DLD1 (cell line): ENCODE results near the gene SETBP1.
"Not testable (repeated sequence)": the region's sequence is repeated elsewhere in the genome, so short reads cannot be mapped to it uniquely, and the experiment has no call there.

Experiments
- in situ Hi-C: cut with HindIII; loops from 2 replicates; pipeline ENCODE4 v1.10.0; 2017; ENCODE audit warnings: low sequenced_read_pairs

Gene SETBP1

GRCh38 chr18:44786688-44787087, 106.0 kb downstream of the SETBP1 start:
- in situ Hi-C loops, result no loop called here

GRCh38 chr18:44788334-44788733, 107.6 kb downstream of the SETBP1 start:
- in situ Hi-C loops, result no loop called here

- in situ Hi-C loops, result no loop called here
These were observed 109.0 kb downstream of the SETBP1 start for GRCh38 chr18:44789710-44790109.

GRCh38 chr18:44790860-44791259, 110.2 kb downstream of the SETBP1 start:
- in situ Hi-C loops, result no loop called here

- in situ Hi-C loops, result no loop called here
These were observed 110.8 kb downstream of the SETBP1 start for GRCh38 chr18:44791520-44791919.

- in situ Hi-C loops, result no loop called here
These were observed 111.9 kb downstream of the SETBP1 start for GRCh38 chr18:44792456-44793061.

GRCh38 chr18:44793194-44793593, 112.5 kb downstream of the SETBP1 start:
- in situ Hi-C loops, result no loop called here

GRCh38 chr18:44793685-44794084, 113.0 kb downstream of the SETBP1 start:
- in situ Hi-C loops, result no loop called here

- in situ Hi-C loops, result no loop called here
These were observed 114.6 kb downstream of the SETBP1 start for GRCh38 chr18:44795241-44795640.

- in situ Hi-C loops, result no loop called here
These were observed 116.0 kb downstream of the SETBP1 start for GRCh38 chr18:44796429-44797428.

GRCh38 chr18:44798433-44799048, 117.9 kb downstream of the SETBP1 start:
- in situ Hi-C loops, result no loop called here

- in situ Hi-C loops, result no loop called here
These were observed 118.8 kb downstream of the SETBP1 start for GRCh38 chr18:44799382-44799906.

GRCh38 chr18:44799907-44800421, 119.3 kb downstream of the SETBP1 start:
- in situ Hi-C loops, result no loop called here

GRCh38 chr18:44800766-44801165, 120.1 kb downstream of the SETBP1 start:
- in situ Hi-C loops, result not testable (repeated sequence)

GRCh38 chr18:44801781-44802180, 121.1 kb downstream of the SETBP1 start:
- in situ Hi-C loops, result no loop called here

- in situ Hi-C loops, result no loop called here
These were observed 121.8 kb downstream of the SETBP1 start for GRCh38 chr18:44802508-44802907.

- in situ Hi-C loops, result no loop called here
These were observed 122.4 kb downstream of the SETBP1 start for GRCh38 chr18:44803019-44803650.

GRCh38 chr18:44804033-44804432, 123.3 kb downstream of the SETBP1 start:
- in situ Hi-C loops, result no loop called here

GRCh38 chr18:44805176-44805575, 124.5 kb downstream of the SETBP1 start:
- in situ Hi-C loops, result no loop called here

- in situ Hi-C loops, result no loop called here
These were observed 125.0 kb downstream of the SETBP1 start for GRCh38 chr18:44805643-44806042.

GRCh38 chr18:44807766-44808165, 127.1 kb downstream of the SETBP1 start:
- in situ Hi-C loops, result no loop called here
